Ovary (tissue), 3 donors: ENCODE measurements around the gene CRYBG1.

ENCODE experiments used
- CTCF ChIP-seq, 3 donors: fragments of 450-650 bp in 2 of 3; fragments of 200-600 bp in 1 of 3; IDR thresholded peaks; one replicate each; pipeline versions ENCODE4 v1.5.1 to v1.8.0; 2016 to 2022; ENCODE audit warnings: antibody characterized with exemption in 3 of 3, mild to moderate bottlenecking in 1 of 3
- EP300 ChIP-seq: sonication (generic); formaldehyde crosslinking; IDR thresholded peaks from one replicate; pipeline ENCODE4 v1.6.1; 2017; ENCODE audit warnings: antibody characterized with exemption
- donor health status: DM: no; HTN: no; CAD: no.

- TF ChIP-seq EP300 (no peak), CTCF (IDR thresholded peaks at IDR 0.05) (no peak)
These were observed 214.4 kb downstream of the CRYBG1 start for GRCh38 chr6:106574741-106575458.
